ENCODE results near the gene GNLY. TPM values are rescaled to one million over a fixed set of nuclear protein-coding genes. Genes with fewer than 3 reads are reported as not detected.

The GNLY gene
- total RNA-seq, 1 donor from 2014 or later, result 18.5 TPM

GRCh38 chr2:85746321-85747004 lies 52.3 kb downstream of the GNLY start:
- intact Hi-C loops (cut with DNase I), result no loop called here
- Histone ChIP-seq H3K4me3 (no peak overlapping the region), H3K9me3 (no peaks in the 10 kb centered on the region), H3K36me3 (no peaks in the 10 kb centered on the region), H3K27me3 (no peaks in the 10 kb centered on the region), H3K4me1 (peaks cover 76% of the 10 kb centered on the region), H3K27ac (peak overlapping the region; percentile 72)
- ATAC-seq (no peak), DNase-seq (no peak)
- TF ChIP-seq CTCF (IDR thresholded peaks at IDR 0.05), result no peak

- Histone ChIP-seq H3K27ac (no peak overlapping the region), H3K4me3 (no peak overlapping the region), H3K27me3 (no peaks in the 10 kb centered on the region), H3K9me3 (no peaks in the 10 kb centered on the region), H3K4me1 (peaks cover 72% of the 10 kb centered on the region), H3K36me3 (no peaks in the 10 kb centered on the region)
- no peak for TF ChIP-seq CTCF (IDR thresholded peaks at IDR 0.05)
- DNase-seq (no peak), ATAC-seq (no peak)
- intact Hi-C loops (cut with DNase I), result no loop called here
Observed at GRCh38 chr2:85747441-85747840, 53.3 kb downstream of the GNLY start.

DNA sequence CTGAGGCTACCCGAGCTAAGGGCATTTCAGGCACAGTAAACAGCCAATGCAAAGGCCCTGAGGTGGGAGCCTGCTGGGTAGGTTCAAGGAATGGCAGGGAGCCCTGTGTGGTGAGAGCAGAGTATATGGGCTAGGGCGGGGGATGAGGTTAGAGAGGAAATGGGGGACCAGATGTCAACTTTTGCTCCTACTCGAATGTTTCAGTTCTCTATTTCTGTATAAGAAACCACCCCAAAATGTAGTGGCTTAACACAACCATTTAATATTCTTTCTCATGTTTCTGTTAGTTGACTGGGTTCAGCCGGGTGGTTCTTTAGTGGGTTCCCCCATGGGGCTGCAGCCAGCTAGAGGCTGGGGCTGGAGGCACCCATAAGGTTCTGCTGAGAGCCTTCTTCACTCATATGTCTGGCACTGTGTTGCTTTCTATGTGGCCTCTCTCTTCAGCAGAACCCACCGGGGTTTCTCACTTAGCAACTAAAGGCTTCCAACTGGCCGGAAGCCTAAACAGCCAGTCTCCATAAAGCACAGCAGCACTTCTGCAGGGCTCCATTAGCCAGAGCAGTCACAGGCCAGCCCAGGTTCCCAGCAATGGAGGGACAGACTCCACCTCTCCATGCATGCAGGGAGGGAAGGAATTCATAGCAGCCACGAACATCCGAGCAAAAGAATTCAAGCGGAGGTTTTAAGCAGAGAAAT lies 54.0 kb downstream of the GNLY start:
- H3K36me3 ChIP-seq, result no peaks in the 10 kb centered on the region
- peaks cover 74% of the 10 kb centered on the region for H3K4me1 ChIP-seq
- TF ChIP-seq CTCF (IDR thresholded peaks at IDR 0.05), result no peak
- no peak overlapping the region for H3K4me3 ChIP-seq
- H3K27ac ChIP-seq, result no peak overlapping the region
- ATAC-seq, result no peak
- no peaks in the 10 kb centered on the region for H3K27me3 ChIP-seq
- intact Hi-C loops (cut with DNase I), result no loop called here
- DNase-seq, result no peak
- H3K9me3 ChIP-seq, result no peaks in the 10 kb centered on the region

Other genes starting within 250 kb of the GNLY start
- gene MAT2A, start 155.2 kb upstream of the GNLY start, total RNA-seq, result 212 TPM
- 73.2 TPM for gene GGCX, start 132.9 kb upstream of the GNLY start, total RNA-seq
- gene VAMP8, start 116.8 kb upstream of the GNLY start, total RNA-seq, result 235 TPM
- 84.8 TPM for gene VAMP5, start 109.9 kb upstream of the GNLY start, total RNA-seq
- 85.9 TPM for gene RNF181, start 98.6 kb upstream of the GNLY start, total RNA-seq
- 31.5 TPM for gene TMEM150A, start 91.7 kb upstream of the GNLY start, total RNA-seq
- 37.9 TPM for gene C2orf68, start 82.3 kb upstream of the GNLY start, total RNA-seq
- 37.0 TPM for gene USP39, start 78.2 kb upstream of the GNLY start, total RNA-seq
- gene SFTPB, start 26.2 kb upstream of the GNLY start, total RNA-seq, result 14,872 TPM
- 93.6 TPM for gene ATOH8, start 59.6 kb downstream of the GNLY start, total RNA-seq
- gene ST3GAL5, start 194.6 kb downstream of the GNLY start, total RNA-seq, result 76.7 TPM

Data from upper lobe of right lung (tissue), 1 donor.